ENCODE data around the gene GORAB. TPM values are rescaled to one million over a fixed set of nuclear protein-coding genes. Genes with fewer than 3 reads are reported as not detected.

Gene GORAB
- total RNA-seq, 1 donor from 2014 or later, result 11.2 TPM

DNA sequence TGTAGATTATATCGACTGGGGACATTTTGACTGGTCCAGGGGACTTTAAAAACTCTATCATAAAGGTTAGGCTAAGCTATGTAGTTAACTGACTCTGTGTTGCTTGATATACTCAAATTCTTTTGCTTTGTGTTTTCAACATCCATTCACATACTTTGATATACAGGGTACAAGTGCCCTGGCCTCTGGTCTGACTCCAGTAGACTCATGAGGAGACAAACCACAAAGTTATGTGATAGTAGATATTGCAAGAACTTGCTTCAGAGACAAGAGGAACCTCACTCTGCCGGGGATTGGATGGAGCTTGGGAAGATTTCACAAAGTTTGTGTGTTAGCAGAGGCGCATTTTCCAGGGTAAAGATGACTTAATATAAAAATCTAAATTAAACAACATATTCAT is 1.3 kb downstream of the GORAB start:
- Histone ChIP-seq H3K4me3 (ENCODE audit: insufficient read depth, low read depth, low read length) (peak overlapping the region; percentile 84), H3K79me2 (ENCODE audit: insufficient read depth, low read length) (peaks cover 62% of the 10 kb centered on the region), H3K27ac (ENCODE audit: low read depth, low read length) (peak overlapping the region; percentile 99), H3K36me3 (ENCODE audit: insufficient read depth, low read length) (peaks cover 4% of the 10 kb centered on the region), H3K9me3 (ENCODE audit: insufficient read depth, low read depth, low read length) (no peaks in the 10 kb centered on the region), H3K9ac (ENCODE audit: low read length) (peak overlapping the region; percentile 99), H3K27me3 (ENCODE audit: insufficient read depth, low read length) (no peaks in the 10 kb centered on the region), H3K4me1 (ENCODE audit: insufficient read depth, low read length) (peaks cover 7% of the 10 kb centered on the region), H2AFZ (ENCODE audit: low read depth, low read length) (no peak overlapping the region), H4K20me1 (ENCODE audit: insufficient read depth, low read length) (no peaks in the 10 kb centered on the region), H3K4me2 (ENCODE audit: low read length) (peak overlapping the region; percentile 98)
- Mint-ChIP-seq H3K27me3 (ENCODE audit: low read depth, unreplicated experiment) (no peaks in the 10 kb centered on the region), H3K36me3 (ENCODE audit: low read depth, unreplicated experiment) (no peaks in the 10 kb centered on the region), H3K4me1 (ENCODE audit: low read depth, unreplicated experiment) (peaks cover 15% of the 10 kb centered on the region), H3K9me3 (ENCODE audit: unreplicated experiment) (no peaks in the 10 kb centered on the region), H3K4me3 (ENCODE audit: unreplicated experiment) (no peak overlapping the region), H3K27ac (ENCODE audit: unreplicated experiment) (no peak overlapping the region)
- no peak for FAIRE-seq
- peak; percentile 64 for DNase-seq (ENCODE audit: low read depth)
- TF ChIP-seq EZH2 (IDR thresholded peaks at IDR 0.05; ENCODE audit: insufficient read depth, low read length), result no peak
- TF ChIP-seq, protein P1, sequence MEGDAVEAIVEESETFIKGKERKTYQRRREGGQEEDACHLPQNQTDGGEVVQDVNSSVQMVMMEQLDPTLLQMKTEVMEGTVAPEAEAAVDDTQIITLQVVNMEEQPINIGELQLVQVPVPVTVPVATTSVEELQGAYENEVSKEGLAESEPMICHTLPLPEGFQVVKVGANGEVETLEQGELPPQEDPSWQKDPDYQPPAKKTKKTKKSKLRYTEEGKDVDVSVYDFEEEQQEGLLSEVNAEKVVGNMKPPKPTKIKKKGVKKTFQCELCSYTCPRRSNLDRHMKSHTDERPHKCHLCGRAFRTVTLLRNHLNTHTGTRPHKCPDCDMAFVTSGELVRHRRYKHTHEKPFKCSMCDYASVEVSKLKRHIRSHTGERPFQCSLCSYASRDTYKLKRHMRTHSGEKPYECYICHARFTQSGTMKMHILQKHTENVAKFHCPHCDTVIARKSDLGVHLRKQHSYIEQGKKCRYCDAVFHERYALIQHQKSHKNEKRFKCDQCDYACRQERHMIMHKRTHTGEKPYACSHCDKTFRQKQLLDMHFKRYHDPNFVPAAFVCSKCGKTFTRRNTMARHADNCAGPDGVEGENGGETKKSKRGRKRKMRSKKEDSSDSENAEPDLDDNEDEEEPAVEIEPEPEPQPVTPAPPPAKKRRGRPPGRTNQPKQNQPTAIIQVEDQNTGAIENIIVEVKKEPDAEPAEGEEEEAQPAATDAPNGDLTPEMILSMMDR (IDR thresholded peaks at IDR 0.05; ENCODE audit: insufficient read depth, low read depth, low read length), result no peak

DNA sequence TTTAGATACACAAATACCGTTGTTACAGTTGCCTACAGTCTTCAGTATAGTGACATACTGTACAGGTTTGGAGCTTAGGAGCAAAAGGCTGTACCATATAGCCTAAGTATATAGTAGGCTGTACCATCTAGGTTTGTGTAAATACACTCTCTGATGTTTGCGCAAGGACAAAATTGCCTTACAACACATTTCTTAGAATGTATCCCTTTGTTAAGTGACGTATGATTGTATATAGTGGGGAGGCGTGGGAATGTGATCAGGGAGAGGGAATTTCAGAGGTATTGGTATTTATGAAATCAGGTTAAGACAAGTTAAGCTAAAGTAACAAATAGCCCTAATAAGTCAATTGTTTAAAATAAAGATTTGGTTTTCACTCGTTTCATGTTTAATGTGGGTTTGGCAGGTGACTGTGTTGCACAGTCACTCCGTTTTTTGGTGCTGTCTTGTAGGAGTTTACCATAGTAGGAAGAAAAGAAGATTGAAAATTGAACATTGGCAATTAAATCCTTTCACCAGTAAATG is 2.7 kb downstream of the GORAB start:
- Mint-ChIP-seq H3K4me3 (ENCODE audit: unreplicated experiment) (no peak overlapping the region), H3K27me3 (ENCODE audit: low read depth, unreplicated experiment) (no peaks in the 10 kb centered on the region), H3K36me3 (ENCODE audit: low read depth, unreplicated experiment) (peaks cover 6% of the 10 kb centered on the region), H3K9me3 (ENCODE audit: unreplicated experiment) (no peaks in the 10 kb centered on the region), H3K27ac (ENCODE audit: unreplicated experiment) (no peak overlapping the region), H3K4me1 (ENCODE audit: low read depth, unreplicated experiment) (peaks cover 24% of the 10 kb centered on the region)
- no peaks in the 10 kb centered on the region for H4K20me1 ChIP-seq (ENCODE audit: insufficient read depth, low read length)
- H3K36me3 ChIP-seq (ENCODE audit: insufficient read depth, low read length), result peaks cover 13% of the 10 kb centered on the region
- H3K4me2 ChIP-seq (ENCODE audit: low read length), result no peak overlapping the region
- TF ChIP-seq EZH2 (IDR thresholded peaks at IDR 0.05; ENCODE audit: insufficient read depth, low read length), result no peak
- TF ChIP-seq, protein P1 (IDR thresholded peaks at IDR 0.05; ENCODE audit: insufficient read depth, low read depth, low read length), result no peak
- no peaks in the 10 kb centered on the region for H3K9me3 ChIP-seq (ENCODE audit: insufficient read depth, low read depth, low read length)
- peaks cover 7% of the 10 kb centered on the region for H3K4me1 ChIP-seq (ENCODE audit: insufficient read depth, low read length)
- no peak for DNase-seq (ENCODE audit: low read depth)
- H3K79me2 ChIP-seq (ENCODE audit: insufficient read depth, low read length), result peaks cover 71% of the 10 kb centered on the region
- FAIRE-seq, result no peak
- H3K9ac ChIP-seq (ENCODE audit: low read length), result no peak overlapping the region
- no peak overlapping the region for H3K4me3 ChIP-seq (ENCODE audit: insufficient read depth, low read depth, low read length)
- H3K27ac ChIP-seq (ENCODE audit: low read depth, low read length), result no peak overlapping the region
- H2AFZ ChIP-seq (ENCODE audit: low read depth, low read length), result no peak overlapping the region
- H3K27me3 ChIP-seq (ENCODE audit: insufficient read depth, low read length), result no peaks in the 10 kb centered on the region

DNA sequence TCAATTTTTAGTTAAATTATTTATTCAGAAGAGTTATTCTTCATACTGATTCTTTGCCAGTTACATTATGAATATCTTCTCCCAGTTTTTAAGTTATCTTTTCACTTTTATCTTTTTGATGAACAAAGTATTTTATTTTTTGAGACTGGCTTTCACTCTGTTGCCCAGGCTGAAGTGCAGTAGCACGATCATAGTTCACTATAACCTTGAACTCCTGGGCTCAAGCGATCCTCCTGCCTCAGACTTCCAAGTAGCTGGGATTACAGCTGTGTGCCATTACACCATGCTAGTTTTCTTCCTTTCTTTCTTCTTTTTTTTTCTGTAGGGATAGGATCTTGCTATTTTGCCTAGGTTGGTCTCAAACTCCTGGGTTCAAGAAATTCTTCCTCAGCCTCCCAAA is 3.5 kb downstream of the GORAB start:
- Histone ChIP-seq H2AFZ (ENCODE audit: low read depth, low read length) (no peak overlapping the region), H3K4me2 (ENCODE audit: low read length) (no peak overlapping the region), H4K20me1 (ENCODE audit: insufficient read depth, low read length) (no peaks in the 10 kb centered on the region), H3K9ac (ENCODE audit: low read length) (no peak overlapping the region), H3K27ac (ENCODE audit: low read depth, low read length) (no peak overlapping the region), H3K4me1 (ENCODE audit: insufficient read depth, low read length) (peaks cover 7% of the 10 kb centered on the region), H3K9me3 (ENCODE audit: insufficient read depth, low read depth, low read length) (no peaks in the 10 kb centered on the region), H3K79me2 (ENCODE audit: insufficient read depth, low read length) (peaks cover 71% of the 10 kb centered on the region), H3K36me3 (ENCODE audit: insufficient read depth, low read length) (peaks cover 15% of the 10 kb centered on the region), H3K27me3 (ENCODE audit: insufficient read depth, low read length) (no peaks in the 10 kb centered on the region), H3K4me3 (ENCODE audit: insufficient read depth, low read depth, low read length) (no peak overlapping the region)
- Mint-ChIP-seq H3K27ac (ENCODE audit: unreplicated experiment) (no peak overlapping the region), H3K4me1 (ENCODE audit: low read depth, unreplicated experiment) (peaks cover 24% of the 10 kb centered on the region), H3K4me3 (ENCODE audit: unreplicated experiment) (no peak overlapping the region), H3K27me3 (ENCODE audit: low read depth, unreplicated experiment) (no peaks in the 10 kb centered on the region), H3K36me3 (ENCODE audit: low read depth, unreplicated experiment) (peaks cover 12% of the 10 kb centered on the region), H3K9me3 (ENCODE audit: unreplicated experiment) (no peaks in the 10 kb centered on the region)
- no peak for TF ChIP-seq EZH2 (IDR thresholded peaks at IDR 0.05; ENCODE audit: insufficient read depth, low read length)
- TF ChIP-seq, protein P1 (IDR thresholded peaks at IDR 0.05; ENCODE audit: insufficient read depth, low read depth, low read length), result no peak
- no peak for DNase-seq (ENCODE audit: low read depth)
- no peak for FAIRE-seq

Measured in astrocyte (in vitro differentiated cells and primary cell).